ENCODE measurements around the gene METAP1D. TPM values are rescaled to one million over a fixed set of nuclear protein-coding genes. Genes with fewer than 3 reads are reported as not detected.

Gene METAP1D
- polyA plus RNA-seq, 1 donor: 11.4 TPM

DNA sequence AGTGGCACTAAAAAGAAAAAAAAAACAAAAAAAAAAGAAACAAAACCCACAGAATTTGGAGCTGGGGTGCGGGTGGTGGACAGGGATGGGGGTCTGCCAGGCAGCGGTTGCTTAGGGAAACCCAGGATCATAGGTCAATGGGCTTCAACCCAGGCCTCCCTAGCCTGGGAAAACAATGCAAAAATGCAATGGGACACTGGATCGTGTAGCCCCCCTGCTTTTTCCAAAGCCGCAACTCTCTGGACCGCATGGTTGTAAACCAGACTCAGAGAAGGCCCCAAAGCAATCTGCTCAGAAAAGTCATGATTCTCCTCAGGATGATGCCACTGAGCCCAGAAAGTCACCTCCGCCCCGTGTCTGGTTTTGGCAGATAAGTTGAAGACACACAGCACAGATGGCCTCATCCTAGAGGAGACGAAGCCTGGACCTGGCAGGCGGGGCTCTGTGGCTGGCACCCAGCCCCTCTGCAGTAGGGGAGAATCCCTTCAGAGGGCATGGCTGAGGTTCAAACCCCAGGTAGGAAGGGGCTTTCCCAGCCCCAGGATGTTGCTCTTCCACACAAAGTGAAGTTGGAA is 97.9 kb downstream of the METAP1D start:
- no CpG with 5 or more reads among the region's 9 CpGs for WGBS (ENCODE audit: insufficient coverage, low lambda C conversion rate)
- peaks cover 33% of the 10 kb centered on the region for H3K4me1 ChIP-seq (ENCODE audit: control insufficient read depth, insufficient read depth, low read length)

DNA sequence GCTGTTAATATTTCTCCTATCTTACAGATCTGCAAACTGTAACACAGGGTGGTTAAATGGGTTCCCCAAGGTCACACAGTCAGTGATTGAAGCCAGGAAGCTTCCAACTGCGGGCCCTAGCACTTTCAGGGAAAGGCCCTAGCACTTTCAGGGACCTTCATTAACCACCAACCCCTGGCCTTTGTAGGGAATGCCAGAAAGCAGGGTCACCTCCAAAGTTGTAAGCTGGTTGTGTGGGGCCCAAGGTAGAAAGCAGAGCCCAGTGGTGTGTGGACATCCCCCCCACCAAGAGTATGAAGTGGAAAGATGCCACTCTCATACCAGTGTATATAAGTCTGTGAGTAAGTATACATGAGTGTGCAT is 98.5 kb downstream of the METAP1D start:
- DNase-seq: no peak
- Histone ChIP-seq H3K27ac (ENCODE audit: low read length) (no peak overlapping the region), H3K27me3 (ENCODE audit: control insufficient read depth, insufficient read depth, low read length) (peaks cover 99% of the 10 kb centered on the region), H3K4me1 (ENCODE audit: control insufficient read depth, insufficient read depth, low read length) (peaks cover 37% of the 10 kb centered on the region), H3K36me3 (ENCODE audit: control insufficient read depth, insufficient read depth, low read length) (no peaks in the 10 kb centered on the region), H3K4me3 (ENCODE audit: low read length) (no peak overlapping the region), H3K9me3 (ENCODE audit: control insufficient read depth, low read depth, low read length) (peaks cover 33% of the 10 kb centered on the region)
- no CpG with 5 or more reads among the region's 1 CpG for WGBS (ENCODE audit: insufficient coverage, low lambda C conversion rate)

More for the DNA sequence above, 97.9 kb downstream of the METAP1D start:
- DNase-seq: no peak
- no peaks in the 10 kb centered on the region for H3K36me3 ChIP-seq (ENCODE audit: control insufficient read depth, insufficient read depth, low read length)
- no peak overlapping the region for H3K4me3 ChIP-seq (ENCODE audit: low read length)
- peaks cover 100% of the 10 kb centered on the region for H3K27me3 ChIP-seq (ENCODE audit: control insufficient read depth, insufficient read depth, low read length)
- peaks cover 33% of the 10 kb centered on the region for H3K9me3 ChIP-seq (ENCODE audit: control insufficient read depth, low read depth, low read length)
- H3K27ac ChIP-seq (ENCODE audit: low read length): no peak overlapping the region

DNA sequence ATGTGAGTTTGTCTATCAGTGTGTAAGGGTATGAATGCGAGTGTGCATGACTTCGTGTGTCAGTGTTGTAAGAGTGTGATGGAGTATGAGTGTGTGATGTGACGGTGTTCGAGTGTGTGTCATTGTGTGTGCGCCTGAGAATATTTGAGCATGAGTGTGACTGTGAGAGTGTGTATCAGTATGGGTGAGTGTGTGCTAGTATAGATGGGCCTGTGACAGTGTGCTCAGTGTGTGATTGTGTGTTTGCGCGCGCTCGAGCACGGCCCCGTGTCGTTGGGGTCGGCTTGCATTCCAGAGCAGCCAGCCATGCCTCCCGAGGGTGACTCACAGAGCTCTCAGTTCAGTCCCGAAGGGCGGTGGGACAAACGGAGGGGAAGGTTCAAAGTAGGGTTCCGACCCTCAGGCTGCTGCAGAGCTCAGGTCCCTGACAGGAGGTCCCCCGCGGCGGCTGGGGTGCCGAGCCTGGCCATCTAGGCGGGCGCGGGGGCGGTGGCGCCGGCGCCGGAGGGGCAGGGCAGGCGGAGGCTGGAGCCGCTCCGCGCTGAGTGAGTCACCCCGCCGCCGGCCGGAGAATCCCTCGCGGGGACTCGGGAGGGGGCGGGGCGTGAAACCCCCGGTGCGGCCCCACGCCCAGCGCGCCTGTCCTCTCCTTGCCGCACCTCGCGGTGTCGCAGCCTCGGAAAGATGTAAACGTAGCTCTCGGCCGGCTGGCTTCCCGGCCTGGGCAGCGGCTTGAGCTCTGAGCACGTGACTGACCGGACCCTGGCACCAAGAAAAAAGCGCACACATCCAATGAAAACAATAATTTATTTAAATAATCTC is 99.1 kb downstream of the METAP1D start:
- no peak overlapping the region for H3K4me3 ChIP-seq (ENCODE audit: low read length)
- peaks cover 39% of the 10 kb centered on the region for H3K4me1 ChIP-seq (ENCODE audit: control insufficient read depth, insufficient read depth, low read length)
- H3K36me3 ChIP-seq (ENCODE audit: control insufficient read depth, insufficient read depth, low read length): no peaks in the 10 kb centered on the region
- 0% methylated on average over 3 of the region's 61 CpGs for WGBS (ENCODE audit: insufficient coverage, low lambda C conversion rate)
- H3K9me3 ChIP-seq (ENCODE audit: control insufficient read depth, low read depth, low read length): peaks cover 33% of the 10 kb centered on the region
- H3K27me3 ChIP-seq (ENCODE audit: control insufficient read depth, insufficient read depth, low read length): peaks cover 99% of the 10 kb centered on the region
- peak in 1 of 2 donors; percentile 54 for DNase-seq
- no peak overlapping the region for H3K27ac ChIP-seq (ENCODE audit: low read length)

DNA sequence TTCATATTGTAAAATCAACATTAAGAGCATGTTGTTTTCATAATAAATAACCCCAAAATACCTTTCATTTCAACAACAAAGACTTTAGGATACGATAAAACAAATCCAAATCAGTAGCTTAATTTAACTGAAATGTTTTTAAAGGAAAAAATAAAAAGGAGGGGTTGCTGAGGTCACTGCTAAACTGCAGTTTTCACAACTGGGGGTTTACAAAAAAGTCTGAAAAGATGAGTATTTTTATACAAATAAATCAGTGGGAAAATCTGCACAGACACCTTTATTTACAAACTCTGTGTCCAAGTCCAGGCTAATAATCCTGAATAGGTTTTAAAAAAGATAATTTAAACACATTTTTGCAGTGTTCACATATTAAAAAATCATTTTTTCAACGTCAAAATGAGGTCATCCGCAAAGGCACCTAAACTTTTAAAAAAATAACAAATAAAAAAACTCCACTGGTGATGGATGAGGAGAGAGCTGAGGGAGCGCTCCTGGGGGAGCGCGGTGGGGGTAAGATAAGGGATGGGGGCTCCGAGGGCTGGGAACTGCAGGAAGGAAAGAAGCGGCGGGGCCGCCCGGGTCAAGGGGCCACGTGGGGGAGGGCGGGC is 99.8 kb downstream of the METAP1D start:
- Histone ChIP-seq H3K4me1 (ENCODE audit: control insufficient read depth, insufficient read depth, low read length) (peaks cover 39% of the 10 kb centered on the region), H3K9me3 (ENCODE audit: control insufficient read depth, low read depth, low read length) (peaks cover 33% of the 10 kb centered on the region), H3K36me3 (ENCODE audit: control insufficient read depth, insufficient read depth, low read length) (no peaks in the 10 kb centered on the region), H3K27me3 (ENCODE audit: control insufficient read depth, insufficient read depth, low read length) (peaks cover 99% of the 10 kb centered on the region), H3K27ac (ENCODE audit: low read length) (no peak overlapping the region), H3K4me3 (ENCODE audit: low read length) (no peak overlapping the region)
- DNase-seq: no peak
- 4% methylated on average over 3 of the region's 13 CpGs for WGBS (ENCODE audit: insufficient coverage, low lambda C conversion rate)

DNA sequence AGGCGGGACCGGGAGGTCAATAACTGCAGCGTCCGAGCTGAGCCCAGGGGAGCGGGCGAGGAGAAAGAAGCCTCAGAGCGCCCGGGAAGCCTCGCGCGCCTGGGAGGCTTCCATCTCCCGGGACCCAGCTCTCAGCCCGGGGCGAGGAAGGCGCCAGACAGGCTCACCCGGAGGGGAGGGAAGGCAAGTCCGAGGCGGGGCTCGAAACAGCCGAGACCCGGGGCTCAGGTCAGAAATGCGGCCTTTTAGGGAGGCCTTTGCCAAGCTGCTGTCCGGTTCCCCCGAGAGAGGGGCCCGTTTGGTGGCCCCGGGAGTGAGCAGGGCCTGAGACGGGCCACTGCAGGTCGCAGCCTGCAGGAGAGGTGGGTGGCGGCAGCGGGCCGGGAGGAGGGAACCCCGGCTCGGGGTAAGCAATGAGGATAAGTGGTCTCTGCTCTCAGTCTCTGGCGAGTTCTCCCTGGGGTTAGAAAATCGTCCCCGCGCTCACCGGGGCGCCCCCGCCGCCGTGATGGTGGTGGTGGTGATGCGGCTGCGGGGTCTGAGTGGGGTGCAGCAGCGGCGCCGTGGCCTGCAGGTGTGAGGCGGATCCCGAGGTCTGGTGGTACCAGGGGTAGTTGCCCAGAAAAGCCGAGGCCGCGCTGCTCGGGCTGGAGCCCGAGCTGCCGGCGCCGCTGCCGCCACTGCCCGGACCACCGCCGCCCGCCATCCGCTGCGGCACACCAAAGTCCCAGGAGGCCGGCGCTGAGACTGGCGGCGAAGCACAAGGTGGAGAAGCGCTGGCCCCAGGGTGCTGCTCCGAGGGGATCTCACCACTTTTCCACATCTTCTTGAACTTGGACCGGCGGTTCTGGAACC is 100.6 kb downstream of the METAP1D start:
- Histone ChIP-seq H3K4me1 (ENCODE audit: control insufficient read depth, insufficient read depth, low read length) (peaks cover 34% of the 10 kb centered on the region), H3K27me3 (ENCODE audit: control insufficient read depth, insufficient read depth, low read length) (peaks cover 99% of the 10 kb centered on the region), H3K27ac (ENCODE audit: low read length) (no peak overlapping the region), H3K36me3 (ENCODE audit: control insufficient read depth, insufficient read depth, low read length) (no peaks in the 10 kb centered on the region), H3K9me3 (ENCODE audit: control insufficient read depth, low read depth, low read length) (peaks cover 28% of the 10 kb centered on the region), H3K4me3 (ENCODE audit: low read length) (peak overlapping the region; percentile 20)
- WGBS (ENCODE audit: insufficient coverage, low lambda C conversion rate): no CpG with 5 or more reads among the region's 72 CpGs
- no peak for DNase-seq

DNA sequence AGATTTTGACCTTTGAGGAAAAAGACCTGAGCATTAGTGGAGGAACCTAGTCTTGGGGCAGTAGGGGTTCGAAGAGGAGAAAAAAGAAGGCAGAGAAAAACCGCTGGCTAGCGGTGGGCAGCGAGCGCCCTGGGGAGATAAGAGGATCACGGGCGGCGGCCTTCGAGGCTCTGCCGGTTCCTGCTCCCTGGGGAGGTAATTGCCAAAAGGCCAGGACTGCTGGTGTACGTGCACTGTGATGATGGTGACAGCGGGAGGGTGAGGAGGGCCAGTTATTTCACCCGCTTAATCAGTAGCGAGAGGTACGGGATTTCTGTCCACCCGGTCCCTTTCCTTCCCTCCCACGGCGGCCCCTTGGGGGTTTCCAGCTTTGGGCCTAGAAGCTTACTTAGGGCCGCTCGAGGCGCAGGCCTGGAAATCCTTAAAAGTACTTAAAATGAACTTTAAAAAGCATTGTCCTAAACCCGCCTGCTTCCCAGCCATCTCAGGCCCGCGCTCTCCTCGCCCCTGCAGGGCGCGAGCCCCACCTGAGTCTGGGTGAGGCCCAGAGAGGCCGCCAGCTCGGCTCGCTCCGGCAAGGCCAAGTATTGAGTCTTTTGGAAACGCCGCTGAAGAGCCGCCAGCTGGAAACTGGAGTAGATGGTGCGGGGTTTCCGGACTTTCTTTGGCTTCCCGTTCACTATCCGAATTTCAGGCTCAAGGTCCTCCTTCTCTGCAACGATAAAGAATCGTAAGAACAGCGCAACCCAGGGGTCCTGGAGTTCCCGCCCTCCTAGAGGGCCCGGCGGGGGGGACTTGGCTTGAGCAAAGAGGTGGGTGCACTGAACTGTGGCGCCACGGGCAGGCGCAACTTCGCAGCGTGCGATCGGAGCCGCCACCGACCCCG is 101.4 kb downstream of the METAP1D start:
- Histone ChIP-seq H3K4me1 (ENCODE audit: control insufficient read depth, insufficient read depth, low read length) (peaks cover 31% of the 10 kb centered on the region), H3K9me3 (ENCODE audit: control insufficient read depth, low read depth, low read length) (peaks cover 25% of the 10 kb centered on the region), H3K27me3 (ENCODE audit: control insufficient read depth, insufficient read depth, low read length) (peaks cover 99% of the 10 kb centered on the region), H3K4me3 (ENCODE audit: low read length) (peak overlapping the region; percentile 20), H3K36me3 (ENCODE audit: control insufficient read depth, insufficient read depth, low read length) (no peaks in the 10 kb centered on the region), H3K27ac (ENCODE audit: low read length) (no peak overlapping the region)
- no peak for DNase-seq
- WGBS (ENCODE audit: insufficient coverage, low lambda C conversion rate): no CpG with 5 or more reads among the region's 54 CpGs

DNA sequence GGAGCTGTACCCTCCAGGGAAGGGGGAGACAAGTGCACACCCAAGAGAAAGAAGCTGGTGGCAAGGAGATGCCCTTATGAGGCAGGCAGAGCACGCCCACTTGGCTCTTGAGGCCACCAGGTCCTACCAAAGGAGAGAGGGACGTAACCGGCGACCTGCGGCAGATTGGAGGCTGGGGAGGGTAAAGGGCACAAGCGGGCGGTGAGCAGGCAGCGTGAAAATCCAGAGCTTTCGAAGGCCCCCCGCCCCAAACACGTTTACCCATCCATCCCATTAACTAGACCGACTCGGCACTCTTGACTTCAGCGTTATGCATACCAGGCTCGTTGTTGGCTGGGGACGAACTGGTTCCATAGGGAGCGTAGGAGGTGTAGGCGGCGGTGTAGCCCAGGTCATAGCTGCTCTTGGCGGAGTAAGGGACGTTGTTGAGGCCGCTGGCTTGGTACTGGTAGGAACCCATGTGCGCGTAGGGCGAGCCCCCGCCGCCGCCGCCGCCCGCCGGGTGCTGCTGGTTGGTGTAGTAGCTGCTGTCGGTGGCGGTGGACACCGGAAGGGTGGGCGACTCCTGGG is 102.2 kb downstream of the METAP1D start:
- Histone ChIP-seq H3K4me3 (ENCODE audit: low read length) (peak overlapping the region; percentile 29), H3K27ac (ENCODE audit: low read length) (no peak overlapping the region), H3K9me3 (ENCODE audit: control insufficient read depth, low read depth, low read length) (peaks cover 21% of the 10 kb centered on the region), H3K4me1 (ENCODE audit: control insufficient read depth, insufficient read depth, low read length) (peaks cover 26% of the 10 kb centered on the region), H3K36me3 (ENCODE audit: control insufficient read depth, insufficient read depth, low read length) (no peaks in the 10 kb centered on the region), H3K27me3 (ENCODE audit: control insufficient read depth, insufficient read depth, low read length) (peaks cover 99% of the 10 kb centered on the region)
- peak in 1 of 2 donors; percentile 33 for DNase-seq
- no CpG with 5 or more reads among the region's 36 CpGs for WGBS (ENCODE audit: insufficient coverage, low lambda C conversion rate)

DNA sequence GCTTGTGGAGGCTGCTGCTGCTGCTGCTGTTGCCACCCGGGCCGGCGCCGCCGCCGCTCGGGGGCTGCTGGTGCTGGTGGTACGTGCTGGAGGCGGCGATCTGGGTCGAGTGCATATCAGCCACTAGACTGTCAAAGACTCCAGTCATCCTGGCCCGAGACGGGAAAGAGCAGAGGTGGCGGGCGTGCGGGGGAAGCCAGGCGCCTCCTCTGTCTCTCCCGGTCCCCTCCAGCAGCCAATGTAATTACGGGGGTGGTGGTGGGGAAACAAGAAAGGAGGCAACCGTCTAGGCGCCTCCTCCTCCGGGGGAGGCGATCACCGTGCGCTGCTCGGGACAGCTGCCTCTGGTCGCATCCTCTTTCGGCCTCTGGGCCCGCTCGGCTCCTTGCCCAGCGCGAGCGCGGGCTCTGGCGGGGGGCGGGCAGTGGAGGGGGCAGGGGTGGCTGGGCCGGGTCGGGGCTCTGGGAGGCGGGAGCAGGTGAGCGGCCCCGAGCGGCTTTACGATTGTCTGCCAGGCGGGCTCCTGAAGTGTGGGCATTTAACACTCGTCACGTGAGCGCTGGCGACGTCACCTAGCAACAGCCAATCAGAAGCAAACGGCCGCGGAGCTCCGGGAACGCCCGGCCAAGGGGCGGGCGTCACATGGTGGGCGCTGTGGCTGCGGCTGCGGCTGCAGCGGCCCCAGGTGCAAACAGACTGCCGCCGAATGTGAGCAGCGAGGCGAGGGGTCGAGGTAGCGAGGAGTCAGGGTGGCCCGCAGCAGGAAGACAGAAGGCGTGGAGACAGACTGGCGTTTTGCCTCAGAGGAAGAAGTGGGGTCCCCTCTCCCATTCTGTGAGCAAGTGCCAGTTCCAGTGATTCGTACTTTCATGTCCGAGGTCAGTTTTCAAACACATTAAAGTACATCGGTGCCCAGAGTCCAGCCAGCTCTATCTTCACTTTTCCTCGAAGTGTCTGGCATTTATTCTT is 102.9 kb downstream of the METAP1D start, which contains the start of gene DLX2:
DLX2 (minus strand) TSS at position 510 of the 969 bp plus-strand sequence; CDS start at position 148, 362 bp downstream.
- no peaks in the 10 kb centered on the region for H3K36me3 ChIP-seq (ENCODE audit: control insufficient read depth, insufficient read depth, low read length)

More for the DNA sequence above, 102.9 kb downstream of the METAP1D start, which contains the start of gene DLX2:
- peak; percentile 82 to 90 for DNase-seq
- Histone ChIP-seq H3K9me3 (ENCODE audit: control insufficient read depth, low read depth, low read length) (peaks cover 18% of the 10 kb centered on the region), H3K27ac (ENCODE audit: low read length) (no peak within 1 kb of the TSS), H3K4me1 (ENCODE audit: control insufficient read depth, insufficient read depth, low read length) (peaks cover 24% of the 10 kb centered on the region), H3K27me3 (ENCODE audit: control insufficient read depth, insufficient read depth, low read length) (peaks cover 99% of the 10 kb centered on the region), H3K4me3 (ENCODE audit: low read length) (peak within 1 kb of the TSS; percentile 30)
- WGBS (ENCODE audit: insufficient coverage, low lambda C conversion rate): no CpG with 5 or more reads among the region's 74 CpGs
